OCI-LY1 (cell line): ENCODE results near the gene AACS.

Source experiments
- H2AFZ ChIP-seq: fragments of 200-600 bp; sonication (generic), shearing (Covaris generic); 2 replicates; pipeline ENCODE4 v1.6.0; 2014; ENCODE audit warnings: antibody characterized with exemption, mild to moderate bottlenecking, low read length
- H3F3A ChIP-seq: fragments of 200-600 bp; sonication (generic), shearing (Covaris generic); 2 replicates; pipeline ENCODE4 v1.6.0; 2014; ENCODE audit warnings: mild to moderate bottlenecking, antibody characterized with exemption, low read length, moderate library complexity; ENCODE audit not compliant: insufficient read depth
- H3K27ac ChIP-seq: fragments of 200-600 bp; sonication (generic); 2 replicates; pipeline ENCODE4 v1.5.1; 2014; ENCODE audit warnings: low read length, mixed run types, mild to moderate bottlenecking, low read depth; ENCODE audit not compliant: poor library complexity, severe bottlenecking
- H3K27me3 ChIP-seq: fragments of 200-600 bp; sonication (generic); 2 replicates; pipeline ENCODE4 v1.6.0; 2014; ENCODE audit warnings: antibody characterized with exemption, mild to moderate bottlenecking, low read length, moderate library complexity; ENCODE audit not compliant: insufficient read depth
- H3K36me3 ChIP-seq: fragments of 200-600 bp; sonication (generic); 2 replicates; pipeline ENCODE4 v1.6.1; 2014; ENCODE audit warnings: mild to moderate bottlenecking, antibody characterized with exemption, low read length, moderate library complexity, mixed read lengths; ENCODE audit not compliant: insufficient read depth
- H3K4me1 ChIP-seq: fragments of 200-600 bp; sonication (generic); 2 replicates; pipeline ENCODE4 v1.5.1; 2014; ENCODE audit warnings: mild to moderate bottlenecking, low read length, moderate library complexity; ENCODE audit not compliant: insufficient read depth, severe bottlenecking
- H3K4me2 ChIP-seq: fragments of 200-600 bp; sonication (generic), shearing (Covaris generic); 2 replicates; pipeline ENCODE4 v1.6.1; 2014; ENCODE audit warnings: low read length
- H3K4me3 ChIP-seq: fragments of 200-600 bp; sonication (generic); 2 replicates; pipeline ENCODE4 v1.5.1; 2014; ENCODE audit warnings: low read length, low read depth, mild to moderate bottlenecking, mixed read lengths; ENCODE audit not compliant: poor library complexity, severe bottlenecking
- H3K79me2 ChIP-seq: fragments of 200-600 bp; shearing (Covaris generic); 2 replicates; pipeline ENCODE4 v1.6.1; 2016; ENCODE audit warnings: mixed run types, low read length, mixed read lengths; ENCODE audit not compliant: insufficient read depth
- H3K9ac ChIP-seq: fragments of 200-600 bp; sonication (generic), shearing (Covaris generic); 2 replicates; pipeline ENCODE4 v1.6.1; 2014; ENCODE audit warnings: mild to moderate bottlenecking, low read length, mixed read lengths
- H3K9me2 ChIP-seq: fragments of 200-600 bp; sonication (generic), shearing (Covaris generic); 2 replicates; pipeline ENCODE4 v1.6.1; 2014; ENCODE audit warnings: low read depth, mild to moderate bottlenecking, low read length, mixed read lengths
- H3K9me3 ChIP-seq: fragments of 200-600 bp; shearing (Covaris generic); 2 replicates; pipeline ENCODE4 v1.6.1; 2014; ENCODE audit warnings: low read length, mixed read lengths
- H4K20me1 ChIP-seq: fragments of 200-600 bp; sonication (generic), shearing (Covaris generic); 2 replicates; pipeline ENCODE4 v1.6.0; 2016; ENCODE audit warnings: mild to moderate bottlenecking, low read length; ENCODE audit not compliant: insufficient read depth
- CTCF ChIP-seq: fragments of 200-600 bp; sonication (generic), shearing (Covaris generic); IDR thresholded peaks from 2 replicates; pipeline ENCODE4 v1.5.1; 2017; ENCODE audit warnings: mild to moderate bottlenecking, antibody characterized with exemption, low read length, moderate library complexity, mixed read lengths
- EZH2 ChIP-seq: fragments of 200-600 bp; sonication (generic), shearing (Covaris generic); IDR thresholded peaks from 2 replicates; pipeline ENCODE4 v1.8.0; 2017; ENCODE audit warnings: borderline replicate concordance, mixed run types, mild to moderate bottlenecking, antibody characterized with exemption, low read length, moderate library complexity, mixed read lengths

AACS gene

GRCh38 chr12:125169451-125169850, 104.2 kb downstream of the AACS start:
- Histone ChIP-seq H3K9me2 (no peaks in the 10 kb centered on the region), H3K27ac (no peak overlapping the region), H3K36me3 (no peaks in the 10 kb centered on the region), H2AFZ (no peak overlapping the region), H3K9me3 (no peaks in the 10 kb centered on the region), H3K4me3 (no peak overlapping the region), H3F3A (no peaks in the 10 kb centered on the region), H3K4me1 (no peaks in the 10 kb centered on the region), H3K4me2 (no peak overlapping the region), H4K20me1 (no peaks in the 10 kb centered on the region), H3K27me3 (peaks cover 17% of the 10 kb centered on the region), H3K9ac (no peak overlapping the region), H3K79me2 (no peaks in the 10 kb centered on the region)
- TF ChIP-seq CTCF = no peak
- TF ChIP-seq EZH2 = no peak

GRCh38 chr12:125169870-125170269, 104.6 kb downstream of the AACS start:
- no peaks in the 10 kb centered on the region for H3K36me3 ChIP-seq
- no peaks in the 10 kb centered on the region for H3K9me2 ChIP-seq
- H3K27ac ChIP-seq = no peak overlapping the region
- H3K79me2 ChIP-seq = no peaks in the 10 kb centered on the region
- no peak overlapping the region for H3K4me3 ChIP-seq
- no peak overlapping the region for H2AFZ ChIP-seq
- H3K27me3 ChIP-seq = peaks cover 17% of the 10 kb centered on the region
- no peak for TF ChIP-seq EZH2
- TF ChIP-seq CTCF = no peak
- H3K9me3 ChIP-seq = no peaks in the 10 kb centered on the region
- H4K20me1 ChIP-seq = no peaks in the 10 kb centered on the region
- no peak overlapping the region for H3K9ac ChIP-seq
- H3K4me2 ChIP-seq = no peak overlapping the region
- no peaks in the 10 kb centered on the region for H3K4me1 ChIP-seq
- no peaks in the 10 kb centered on the region for H3F3A ChIP-seq

- H3K79me2 ChIP-seq = no peaks in the 10 kb centered on the region
- H2AFZ ChIP-seq = no peak overlapping the region
- H3K4me3 ChIP-seq = no peak overlapping the region
- no peak overlapping the region for H3K4me2 ChIP-seq
- TF ChIP-seq EZH2 = no peak
- no peak for TF ChIP-seq CTCF
- H3K4me1 ChIP-seq = no peaks in the 10 kb centered on the region
- no peak overlapping the region for H3K27ac ChIP-seq
- H4K20me1 ChIP-seq = no peaks in the 10 kb centered on the region
- H3K9me2 ChIP-seq = no peaks in the 10 kb centered on the region
- no peaks in the 10 kb centered on the region for H3K36me3 ChIP-seq
- peaks cover 26% of the 10 kb centered on the region for H3K27me3 ChIP-seq
- H3K9me3 ChIP-seq = no peaks in the 10 kb centered on the region
- no peaks in the 10 kb centered on the region for H3F3A ChIP-seq
- H3K9ac ChIP-seq = no peak overlapping the region
Observed at GRCh38 chr12:125171267-125171666, 106.0 kb downstream of the AACS start.
